GM12801 (cell line): Measurements from ENCODE around the gene CCDC192.

Experiments
- TF ChIP-seq, protein P1 (sequence below): IDR thresholded peaks from one replicate; pipeline ENCODE4 v1.5.1; 2011; ENCODE audit warnings: control low read depth; ENCODE audit not compliant: insufficient read length; ENCODE audit errors: extremely low read depth

Gene CCDC192

DNA sequence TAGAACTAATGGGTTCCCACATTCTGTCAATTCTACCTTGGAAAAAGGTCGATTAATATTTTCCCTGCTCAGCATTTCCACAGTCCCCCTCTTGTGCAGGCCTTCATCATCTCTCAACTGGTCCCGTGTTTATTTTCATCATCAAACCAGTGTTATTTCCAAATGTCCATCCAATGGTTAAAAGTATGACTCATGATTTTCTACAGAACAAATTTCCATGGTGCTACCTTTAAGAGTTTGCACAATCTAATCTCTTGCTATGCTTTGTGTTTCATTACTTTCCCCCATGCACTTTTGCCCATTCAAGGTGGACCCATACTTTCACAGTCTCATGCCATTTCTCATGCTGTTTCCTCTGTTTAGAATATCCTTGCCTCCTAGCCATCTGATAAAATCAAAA is 143.7 kb downstream of the CCDC192 start:
- TF ChIP-seq, protein P1, sequence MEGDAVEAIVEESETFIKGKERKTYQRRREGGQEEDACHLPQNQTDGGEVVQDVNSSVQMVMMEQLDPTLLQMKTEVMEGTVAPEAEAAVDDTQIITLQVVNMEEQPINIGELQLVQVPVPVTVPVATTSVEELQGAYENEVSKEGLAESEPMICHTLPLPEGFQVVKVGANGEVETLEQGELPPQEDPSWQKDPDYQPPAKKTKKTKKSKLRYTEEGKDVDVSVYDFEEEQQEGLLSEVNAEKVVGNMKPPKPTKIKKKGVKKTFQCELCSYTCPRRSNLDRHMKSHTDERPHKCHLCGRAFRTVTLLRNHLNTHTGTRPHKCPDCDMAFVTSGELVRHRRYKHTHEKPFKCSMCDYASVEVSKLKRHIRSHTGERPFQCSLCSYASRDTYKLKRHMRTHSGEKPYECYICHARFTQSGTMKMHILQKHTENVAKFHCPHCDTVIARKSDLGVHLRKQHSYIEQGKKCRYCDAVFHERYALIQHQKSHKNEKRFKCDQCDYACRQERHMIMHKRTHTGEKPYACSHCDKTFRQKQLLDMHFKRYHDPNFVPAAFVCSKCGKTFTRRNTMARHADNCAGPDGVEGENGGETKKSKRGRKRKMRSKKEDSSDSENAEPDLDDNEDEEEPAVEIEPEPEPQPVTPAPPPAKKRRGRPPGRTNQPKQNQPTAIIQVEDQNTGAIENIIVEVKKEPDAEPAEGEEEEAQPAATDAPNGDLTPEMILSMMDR, result no peak

DNA sequence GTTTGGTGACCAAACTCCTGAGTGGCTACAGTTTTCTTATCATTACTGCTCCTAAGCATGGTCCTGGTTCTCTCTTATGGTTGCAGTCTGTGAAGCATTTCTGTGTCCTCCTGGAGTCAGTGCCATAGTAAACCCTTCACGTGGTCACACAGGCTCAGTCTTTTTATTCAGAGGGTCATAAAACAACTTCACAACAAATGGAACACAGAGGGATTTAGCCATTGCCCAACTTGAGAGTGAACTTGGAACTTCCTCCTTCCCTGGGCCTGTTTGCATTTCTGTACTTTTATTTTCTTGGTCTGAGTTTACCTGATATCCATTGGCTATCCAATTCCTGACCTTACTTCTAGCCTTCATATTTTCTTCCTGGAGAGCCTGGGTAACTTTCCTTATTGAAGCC is 144.9 kb downstream of the CCDC192 start:
- TF ChIP-seq, protein P1, result no peak

DNA sequence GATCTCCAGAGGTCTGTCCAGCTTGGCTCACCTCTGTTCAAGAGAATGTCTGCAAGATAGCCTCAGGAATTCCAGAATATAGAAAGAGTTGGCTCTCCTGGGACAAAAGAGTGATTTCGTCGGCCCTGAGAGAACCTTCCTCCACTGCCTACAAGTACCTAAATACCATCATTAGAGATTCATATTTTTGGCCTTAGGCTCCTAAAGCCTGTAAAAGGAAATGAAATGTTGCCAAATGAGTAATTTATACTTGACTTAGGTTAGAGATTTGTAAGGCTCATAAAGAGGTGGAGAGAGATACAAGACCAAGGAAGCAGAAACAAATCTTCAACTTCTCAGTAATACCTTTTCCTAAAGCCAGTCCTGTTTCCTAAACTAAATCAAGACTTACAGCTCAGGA is 146.2 kb downstream of the CCDC192 start:
- TF ChIP-seq, protein P1, result no peak

DNA sequence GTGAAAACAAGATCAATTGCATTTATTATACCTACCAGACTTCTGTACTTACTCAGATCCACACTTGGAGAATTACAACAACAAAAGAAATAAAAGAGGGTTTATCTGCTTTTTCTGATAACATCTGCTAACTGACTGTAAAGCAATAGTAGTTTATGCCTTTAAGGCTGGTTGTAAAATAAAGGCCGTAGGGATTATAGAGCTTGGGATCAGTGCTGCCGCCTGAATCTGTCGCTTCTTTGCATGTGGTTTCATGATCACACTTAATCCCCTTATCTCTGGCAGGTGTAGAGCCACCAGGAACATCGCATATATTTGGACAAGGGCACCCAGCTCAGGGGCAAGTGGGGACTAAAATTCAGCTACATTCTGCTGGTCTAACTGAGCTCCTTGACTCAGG is 146.7 kb downstream of the CCDC192 start:
- TF ChIP-seq, protein P1, result no peak

DNA sequence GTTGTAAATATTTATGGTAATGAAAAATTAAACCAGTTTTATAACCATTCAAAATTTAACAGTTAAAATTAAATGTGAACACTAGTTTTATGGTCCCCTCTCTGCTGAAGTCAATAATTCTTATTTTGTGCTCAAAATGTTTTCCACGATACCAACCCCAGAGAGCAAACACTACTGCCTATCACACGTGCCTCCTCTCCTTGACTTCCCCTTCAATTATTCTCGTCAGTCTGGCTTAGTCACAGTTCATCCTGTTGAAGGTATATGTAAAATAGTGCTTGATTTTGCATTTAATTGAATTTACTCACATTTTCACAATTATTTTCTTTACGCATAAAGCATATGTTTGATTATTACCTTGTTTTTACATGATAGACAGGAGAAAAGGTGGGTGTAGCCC is 148.8 kb downstream of the CCDC192 start:
- TF ChIP-seq, protein P1, result no peak

DNA sequence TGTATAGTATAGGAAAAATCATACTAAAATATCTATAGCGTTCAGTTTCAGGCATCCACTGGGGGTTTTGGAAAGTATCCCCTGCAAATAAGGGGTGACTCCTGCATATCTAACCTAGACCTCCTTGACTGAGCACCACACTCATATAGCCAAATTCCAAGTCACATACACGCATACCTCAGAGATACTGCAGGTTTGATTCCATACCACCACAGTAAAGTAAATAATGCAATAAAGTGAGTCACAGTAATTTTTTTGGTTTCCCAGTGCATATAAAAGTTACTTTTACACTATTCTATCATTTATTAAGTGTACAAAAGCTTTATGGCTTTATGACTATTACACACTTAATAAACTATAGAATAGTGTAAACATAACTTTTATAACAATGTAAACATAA is 151.3 kb downstream of the CCDC192 start:
- TF ChIP-seq, protein P1, result no peak

DNA sequence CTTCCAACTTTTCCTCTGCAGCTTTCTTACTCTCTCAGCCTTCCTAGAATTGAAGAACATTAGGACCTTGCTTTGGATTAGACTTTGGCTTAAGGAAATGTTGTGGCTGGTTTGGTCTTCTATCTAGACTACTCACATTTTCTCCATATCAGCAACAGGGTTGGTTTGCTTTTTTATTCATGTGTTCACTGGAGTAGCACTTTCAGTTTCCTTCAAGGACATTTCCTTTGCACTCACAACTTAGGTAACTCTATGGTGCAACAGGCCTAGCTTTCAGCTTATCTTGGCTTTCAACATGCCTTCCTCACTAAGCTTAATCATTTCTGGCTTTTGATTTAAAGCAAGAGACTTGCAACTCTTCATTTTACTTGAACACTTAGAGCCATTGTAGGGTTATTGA is 153.1 kb downstream of the CCDC192 start:
- TF ChIP-seq, protein P1, result no peak
